ENCODE results near the gene SLC37A3.
"Not testable (repeated sequence)": the region's sequence is repeated elsewhere in the genome, so short reads cannot be mapped to it uniquely, and the experiment has no call there.

The SLC37A3 gene, protein sequence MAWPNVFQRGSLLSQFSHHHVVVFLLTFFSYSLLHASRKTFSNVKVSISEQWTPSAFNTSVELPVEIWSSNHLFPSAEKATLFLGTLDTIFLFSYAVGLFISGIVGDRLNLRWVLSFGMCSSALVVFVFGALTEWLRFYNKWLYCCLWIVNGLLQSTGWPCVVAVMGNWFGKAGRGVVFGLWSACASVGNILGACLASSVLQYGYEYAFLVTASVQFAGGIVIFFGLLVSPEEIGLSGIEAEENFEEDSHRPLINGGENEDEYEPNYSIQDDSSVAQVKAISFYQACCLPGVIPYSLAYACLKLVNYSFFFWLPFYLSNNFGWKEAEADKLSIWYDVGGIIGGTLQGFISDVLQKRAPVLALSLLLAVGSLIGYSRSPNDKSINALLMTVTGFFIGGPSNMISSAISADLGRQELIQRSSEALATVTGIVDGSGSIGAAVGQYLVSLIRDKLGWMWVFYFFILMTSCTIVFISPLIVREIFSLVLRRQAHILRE

DNA sequence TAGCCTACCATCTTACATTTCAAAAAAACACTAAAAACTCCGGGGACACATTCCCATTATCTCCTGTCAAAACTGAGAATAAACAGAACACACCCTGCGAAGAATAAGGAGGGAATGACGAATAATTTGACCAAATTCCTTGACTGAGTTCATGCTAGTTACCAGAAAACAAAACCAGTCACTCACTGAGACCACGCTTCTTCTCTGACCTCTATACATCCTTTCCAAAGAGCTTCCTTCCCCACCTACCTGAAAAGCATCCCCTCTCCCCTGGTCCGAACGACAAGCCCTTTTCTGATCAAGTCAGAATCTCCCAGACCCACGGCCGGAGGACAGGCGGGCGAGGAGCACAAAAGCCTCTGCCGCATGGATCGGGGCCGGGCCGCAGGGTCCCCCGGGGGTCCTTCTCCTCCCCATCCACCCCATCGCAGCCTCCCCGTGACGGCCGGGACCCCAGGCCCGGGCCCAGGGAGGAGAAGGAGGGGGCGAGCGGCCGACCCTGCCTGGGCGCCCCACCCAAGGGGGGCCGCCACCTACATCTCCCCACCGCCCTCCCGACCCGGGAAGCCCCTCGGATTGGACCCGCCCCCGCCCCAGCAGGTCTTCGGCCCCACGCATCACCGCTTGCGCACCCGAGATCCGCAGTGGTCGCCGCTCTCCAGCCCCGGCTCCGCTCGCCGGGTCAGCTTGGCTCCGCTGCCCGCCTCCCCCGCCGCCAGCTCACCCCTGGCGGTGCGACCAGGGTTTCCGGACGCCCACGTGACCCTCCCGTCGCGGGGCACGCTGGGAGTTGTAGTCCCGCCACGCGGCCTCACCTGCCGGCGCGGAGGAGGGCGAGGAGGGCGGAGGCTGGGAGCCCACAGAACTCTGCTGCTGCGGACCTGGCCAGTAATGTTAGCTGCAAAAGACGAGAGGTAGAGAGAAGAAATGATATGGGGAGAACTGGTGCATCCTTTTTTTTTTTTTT lies at the start of gene SLC37A3:
Gene SLC37A3, minus strand, starts transcription at position 747 of the 967 bp plus-strand sequence. CDS start 16,004 bp downstream, outside the sequence.
- DNase-seq: no peak

DNA sequence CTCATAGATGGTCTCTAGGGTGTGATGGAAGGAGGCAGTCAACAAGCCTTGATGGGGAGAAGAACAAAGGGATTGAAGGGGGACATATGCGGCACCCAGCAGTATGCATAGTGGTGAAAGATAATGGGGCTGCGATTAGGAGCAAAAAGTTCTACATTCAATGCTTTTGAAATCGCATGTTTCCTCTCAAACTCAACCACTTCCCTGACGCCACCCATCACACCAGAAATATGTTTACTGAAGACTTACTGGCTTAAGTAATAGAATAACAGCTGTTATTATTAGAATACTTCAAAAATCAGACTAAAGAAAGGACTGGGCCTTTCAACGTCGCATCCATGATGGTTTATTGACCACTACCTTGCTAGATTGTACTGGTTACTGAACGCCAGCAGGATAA lies 49.5 kb upstream of the SLC37A3 start:
- DNase-seq: no peak

DNA sequence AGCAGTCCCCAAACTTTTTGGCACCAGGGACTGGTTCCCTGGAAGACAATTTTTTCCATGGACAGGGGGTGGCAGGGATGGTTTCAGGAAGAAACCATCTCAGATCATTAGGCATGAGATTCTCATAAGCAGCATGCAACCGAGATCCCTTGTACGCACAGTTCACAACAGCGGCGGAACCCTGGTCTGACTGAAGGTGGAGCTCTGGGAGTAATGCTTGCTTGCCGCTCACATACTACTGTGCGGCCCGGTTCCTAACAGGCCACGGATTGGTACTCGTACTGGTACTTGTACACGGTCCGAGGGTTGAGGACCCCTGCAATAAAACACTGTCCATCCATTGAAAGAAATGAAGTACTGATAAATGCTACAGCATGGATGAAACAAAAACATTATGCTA lies 48.1 kb upstream of the SLC37A3 start:
- no peak for DNase-seq

DNA sequence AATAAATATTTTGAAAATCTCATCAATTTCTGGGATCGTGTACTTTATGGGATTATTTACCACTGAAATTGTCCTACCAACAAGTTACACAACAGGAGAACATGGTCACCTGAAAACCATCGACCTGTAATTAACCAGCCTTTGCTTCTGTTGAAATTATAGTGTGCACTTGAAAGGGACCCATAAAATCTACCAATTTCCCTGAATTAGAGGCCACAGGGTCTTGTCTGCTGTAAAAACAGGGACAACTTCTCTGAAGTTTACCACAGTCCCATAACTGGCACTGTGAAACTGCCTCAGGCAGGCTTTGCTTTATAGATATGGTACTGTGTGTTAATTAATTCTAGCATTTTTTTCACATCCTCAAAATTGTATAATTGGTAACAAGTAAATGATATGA lies 43.2 kb upstream of the SLC37A3 start:
- DNase-seq: no peak

DNA sequence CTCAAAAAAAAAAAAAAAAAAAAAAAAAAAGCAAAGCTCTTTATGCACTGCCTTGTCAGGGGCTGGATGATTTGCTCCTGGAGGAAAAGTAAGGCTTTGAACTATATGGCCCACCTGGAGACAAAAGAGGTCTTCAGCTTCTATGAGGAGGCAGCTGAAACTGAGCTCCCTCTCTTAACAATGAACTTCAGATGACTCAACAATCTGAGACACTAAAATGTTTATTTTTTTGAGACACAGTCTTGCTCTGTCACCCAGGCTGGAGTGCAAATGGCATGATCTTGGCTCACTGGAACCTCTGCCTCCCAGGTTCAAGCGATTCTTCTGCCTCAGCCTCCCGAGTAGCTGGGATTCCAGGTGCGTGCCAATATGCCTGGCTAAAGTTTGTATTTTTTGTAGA lies 42.3 kb upstream of the SLC37A3 start:
- no peak for DNase-seq

DNA sequence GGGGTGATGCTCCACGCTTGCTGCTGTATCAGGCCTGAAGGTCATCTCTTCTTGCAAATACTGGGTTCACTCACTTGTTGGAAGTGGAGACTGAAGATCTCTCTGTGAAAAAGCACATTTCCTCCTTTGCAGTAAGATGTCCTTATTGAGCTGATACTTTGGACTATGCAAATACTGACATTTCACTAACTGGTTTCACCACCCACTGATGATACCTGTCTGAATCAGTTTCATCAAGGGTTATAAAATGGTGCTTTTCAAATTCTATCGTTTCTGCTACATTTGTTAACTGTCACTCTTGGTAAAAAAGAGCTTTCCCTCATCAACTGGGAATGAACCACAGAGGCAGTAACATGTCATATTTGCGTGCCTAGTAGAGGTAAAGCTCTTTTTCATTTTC lies 41.0 kb upstream of the SLC37A3 start:
- no peak for DNase-seq

DNA sequence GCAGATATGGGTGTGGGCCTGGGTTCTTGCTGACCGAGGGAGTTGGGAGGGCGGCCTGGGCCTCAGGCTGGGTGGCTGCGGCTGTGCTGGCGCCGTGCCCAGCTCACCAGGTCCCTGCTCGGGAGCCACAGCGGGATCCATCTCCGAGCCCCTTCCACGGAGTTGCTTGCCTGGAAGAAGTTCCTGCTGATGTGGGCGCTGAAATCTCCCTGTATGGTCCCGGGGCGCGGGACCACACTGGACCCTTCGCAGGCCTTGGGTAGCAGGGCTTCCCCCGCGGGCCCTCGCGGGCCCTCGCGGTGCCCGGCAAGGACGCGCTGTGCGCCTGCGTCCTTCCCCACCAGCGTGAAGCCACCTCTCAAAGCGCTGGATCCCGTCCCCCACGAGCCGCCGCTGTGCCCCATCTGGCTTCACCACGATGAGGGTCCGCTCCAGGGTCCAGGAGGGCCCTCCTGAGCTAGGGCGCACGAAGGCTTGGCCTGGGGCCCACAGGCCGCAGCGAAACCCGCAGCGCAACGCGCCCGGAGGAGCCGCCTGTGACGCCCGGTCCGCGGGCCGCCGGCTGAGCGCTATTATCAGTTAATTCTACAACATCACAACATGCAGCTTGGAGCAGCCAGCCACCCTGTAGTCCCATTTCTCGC lies 37.0 kb upstream of the SLC37A3 start:
- no peak for DNase-seq

DNA sequence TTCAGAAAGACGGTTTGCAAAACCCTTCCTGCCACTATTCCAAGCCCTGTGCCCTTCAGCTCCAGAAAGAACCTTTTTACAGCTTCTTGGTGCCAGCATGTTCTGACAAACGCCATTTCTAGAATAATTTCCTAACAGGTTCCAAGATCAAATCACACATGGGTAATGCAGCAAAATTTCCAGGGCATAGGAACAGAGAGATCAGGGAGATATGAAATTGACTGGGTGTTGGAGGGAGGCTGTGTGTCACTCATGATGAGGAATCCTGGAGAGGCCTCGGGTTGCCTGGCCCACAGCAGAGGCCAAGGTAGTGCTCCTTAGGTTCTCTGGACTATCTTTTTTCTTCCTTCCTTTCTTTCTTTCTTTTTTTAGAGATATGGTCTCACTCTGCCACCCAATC lies 35.1 kb upstream of the SLC37A3 start:
- no peak for DNase-seq

DNA sequence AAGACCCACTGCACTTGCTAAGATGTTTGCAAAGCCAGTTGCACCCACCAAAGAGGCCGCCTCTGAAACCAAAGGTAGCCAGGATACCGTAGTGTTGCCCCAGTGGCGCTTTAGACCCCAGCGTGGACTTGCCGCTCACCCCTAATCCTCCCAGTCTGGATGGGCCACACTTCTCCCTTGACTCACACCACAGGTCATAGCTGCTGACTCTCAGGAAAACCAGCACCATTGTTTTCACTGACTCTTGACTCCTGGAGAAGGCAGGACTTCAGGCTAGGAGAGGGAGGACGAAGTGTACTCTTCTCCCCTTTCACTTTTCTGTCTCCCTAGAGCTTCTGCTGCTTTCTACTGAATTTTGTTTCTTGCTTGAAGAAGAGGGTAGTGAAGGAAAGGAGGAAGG lies 27.8 kb upstream of the SLC37A3 start:
- no peak for DNase-seq

DNA sequence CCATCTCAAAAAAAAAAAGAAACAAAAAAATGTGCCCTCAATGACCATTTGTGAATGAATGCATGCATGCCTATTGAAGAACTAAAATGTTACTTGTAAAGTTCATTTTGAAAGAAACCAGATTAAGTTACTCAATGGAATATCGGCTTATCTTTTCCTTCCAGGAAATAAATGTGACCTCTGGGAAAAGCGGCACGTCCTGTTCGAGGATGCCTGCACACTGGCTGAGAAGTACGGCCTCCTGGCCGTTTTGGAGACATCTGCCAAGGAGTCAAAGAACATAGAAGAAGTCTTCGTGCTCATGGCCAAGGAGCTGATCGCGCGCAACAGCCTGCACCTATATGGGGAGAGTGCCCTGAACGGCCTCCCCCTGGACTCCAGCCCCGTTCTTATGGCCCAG lies 27.4 kb upstream of the SLC37A3 start:
- no peak for DNase-seq

DNA sequence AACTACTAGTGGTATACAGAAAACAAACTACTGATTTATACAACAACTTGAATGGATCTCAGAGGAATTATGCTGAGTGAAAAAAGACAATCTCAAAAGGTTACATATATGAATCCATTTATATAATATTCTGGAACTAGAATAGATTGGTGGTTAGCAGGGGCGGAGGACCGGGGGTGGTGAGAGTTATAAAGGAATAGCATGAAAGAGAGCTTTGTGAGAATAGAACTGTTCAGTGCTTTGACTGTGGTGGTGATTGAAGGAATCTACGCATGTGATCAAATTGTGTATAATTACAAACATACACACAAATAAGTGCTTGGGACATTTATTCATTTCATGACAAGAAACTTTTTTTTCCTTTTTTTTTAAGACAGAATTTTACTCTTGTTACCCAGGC lies 25.2 kb upstream of the SLC37A3 start:
- DNase-seq: no peak

DNA sequence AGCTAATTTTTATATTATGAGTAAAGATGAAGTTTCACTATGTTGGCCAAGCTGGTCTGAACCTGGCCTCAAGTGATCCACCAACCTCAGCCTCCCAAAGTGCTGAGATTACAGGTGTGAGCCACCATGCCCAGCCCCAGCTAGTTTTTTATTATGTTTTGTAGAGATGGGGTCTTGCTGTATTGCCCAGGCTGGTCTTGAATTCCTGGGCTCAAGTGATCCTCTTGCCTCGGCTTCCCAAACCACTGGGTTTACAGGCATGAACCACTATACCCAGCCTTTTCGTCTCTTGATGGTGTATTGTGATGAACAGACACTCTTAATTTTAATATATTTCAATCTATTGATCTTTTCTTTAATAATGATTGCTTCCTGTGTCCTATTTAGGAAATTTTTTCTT lies 23.2 kb upstream of the SLC37A3 start:
- no peak for DNase-seq

DNA sequence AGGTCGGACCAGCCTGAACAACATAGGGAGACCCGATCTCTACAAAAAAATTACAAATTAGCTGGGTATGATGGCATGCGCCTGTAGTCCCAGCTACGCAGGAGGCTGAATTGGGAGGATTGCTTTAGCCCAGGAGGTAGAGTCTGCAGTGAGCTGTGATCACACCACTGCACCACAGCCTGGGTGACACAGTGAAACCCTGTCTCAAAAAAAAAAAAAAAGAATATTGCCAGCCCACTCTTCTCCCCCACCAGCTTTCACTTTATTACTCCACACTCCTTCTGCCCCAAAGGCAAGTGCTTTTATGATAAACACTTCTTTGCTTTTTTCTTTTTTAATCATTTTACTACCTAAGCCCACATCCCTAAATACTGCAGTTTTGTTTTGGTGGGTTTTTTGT lies 20.3 kb upstream of the SLC37A3 start:
- DNase-seq: no peak

DNA sequence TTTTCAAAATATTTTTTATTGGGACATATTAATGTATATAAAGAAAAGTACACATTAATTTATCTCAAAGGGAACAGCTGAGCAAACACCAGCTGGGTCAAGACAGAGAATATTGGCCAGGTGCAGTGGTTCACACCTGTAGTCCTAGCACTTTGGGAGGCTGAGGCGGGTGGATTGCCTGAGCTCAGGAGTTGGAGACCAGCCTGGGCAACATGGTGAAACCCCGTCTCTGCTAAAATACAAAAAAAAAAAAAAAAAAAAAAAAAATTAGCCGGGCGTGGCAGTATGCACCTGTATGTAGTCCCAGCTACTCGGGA lies 19.8 kb upstream of the SLC37A3 start:
- DNase-seq: not testable (repeated sequence)

DNA sequence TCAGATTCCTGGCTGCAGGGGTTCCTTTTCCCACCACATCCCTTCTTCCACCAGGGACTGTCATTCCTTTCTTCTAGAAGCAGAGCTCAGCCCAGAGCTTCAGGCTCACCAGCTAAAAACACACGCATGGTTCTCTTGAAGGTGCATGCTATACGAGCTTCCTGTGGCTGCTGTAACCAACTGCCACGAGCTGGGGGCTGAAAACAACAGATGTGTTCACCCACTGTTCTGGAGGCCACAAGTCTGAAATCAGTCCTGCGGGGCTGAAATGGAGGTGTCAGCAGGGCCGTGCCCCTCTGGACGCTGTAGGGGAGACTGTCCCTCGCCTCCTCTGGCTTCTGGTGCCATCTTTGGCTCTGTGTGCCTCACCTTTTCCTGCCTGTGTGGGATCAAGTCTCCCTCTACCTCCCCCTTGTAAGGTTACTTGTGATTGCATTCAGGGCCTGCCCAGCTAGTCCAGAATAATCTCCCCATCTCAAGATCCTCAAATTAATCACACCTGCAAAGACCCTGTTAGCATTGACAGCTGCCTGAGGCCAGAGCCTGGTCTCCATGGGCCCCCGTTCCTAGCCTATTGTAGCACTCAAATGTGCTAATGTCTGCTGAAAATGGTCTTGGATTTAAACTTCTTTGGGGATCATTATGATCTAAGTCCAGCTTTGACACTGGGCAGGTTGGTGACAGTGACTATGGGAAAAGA lies 19.3 kb upstream of the SLC37A3 start:
- no peak for DNase-seq

DNA sequence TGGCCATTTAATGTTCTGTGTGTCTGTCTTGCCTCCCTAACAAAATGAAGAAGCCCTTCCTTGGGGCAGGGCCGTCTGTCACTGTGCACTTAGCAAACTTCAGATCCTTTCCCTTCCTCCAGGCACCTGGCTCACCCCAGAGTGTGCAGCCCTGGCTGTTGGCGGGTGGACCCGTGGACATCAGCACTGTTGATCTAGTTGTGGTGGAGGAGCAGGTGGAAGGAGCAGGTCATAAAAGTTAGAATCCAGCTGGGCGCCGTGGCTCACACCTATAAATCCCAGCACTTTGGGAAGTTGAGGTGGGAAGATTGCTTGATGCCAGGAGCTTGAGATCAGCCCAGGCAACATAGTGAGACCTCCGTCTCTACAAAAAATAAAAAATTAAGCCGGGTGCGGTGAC lies 18.2 kb upstream of the SLC37A3 start:
- DNase-seq: no peak

DNA sequence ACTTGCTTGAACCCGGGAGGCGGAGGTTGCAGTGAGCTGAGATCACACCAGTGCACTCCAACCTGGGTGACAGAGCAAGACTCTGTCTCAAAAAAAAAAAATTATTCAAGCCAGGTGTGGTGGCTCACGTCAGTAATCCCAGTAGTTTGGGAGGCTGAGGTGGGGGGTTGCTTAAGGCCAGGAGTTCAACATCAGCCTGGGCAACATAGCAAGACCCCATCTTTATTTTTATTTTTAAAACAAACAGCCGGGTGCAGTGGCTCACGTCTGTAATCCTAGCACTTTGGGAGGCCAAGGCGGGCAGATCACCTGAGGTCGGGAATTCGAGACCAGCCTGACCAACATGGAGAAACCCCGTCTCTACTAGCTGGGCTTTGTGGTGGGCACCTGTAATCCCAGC lies 17.5 kb upstream of the SLC37A3 start:
- not testable (repeated sequence) for DNase-seq

DNA sequence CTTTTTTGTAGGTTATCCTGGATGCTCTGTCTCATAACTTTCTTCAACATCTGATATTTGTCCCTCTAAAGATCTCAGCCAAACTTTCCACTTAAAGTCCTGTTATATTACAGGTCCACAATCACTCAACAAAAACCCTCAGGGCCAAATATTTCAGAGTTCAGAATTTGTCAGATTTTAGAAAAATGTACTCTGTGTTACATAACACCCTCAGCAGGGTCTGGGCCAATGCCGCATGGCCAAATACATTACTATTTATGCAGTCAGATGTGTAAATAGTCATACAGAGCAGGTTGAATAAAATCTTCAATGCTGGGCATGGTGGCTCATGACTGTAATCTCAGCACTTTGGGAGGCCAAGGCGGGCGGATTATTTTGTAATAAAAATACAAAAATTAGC lies 17.0 kb upstream of the SLC37A3 start:
- DNase-seq: no peak

DNA sequence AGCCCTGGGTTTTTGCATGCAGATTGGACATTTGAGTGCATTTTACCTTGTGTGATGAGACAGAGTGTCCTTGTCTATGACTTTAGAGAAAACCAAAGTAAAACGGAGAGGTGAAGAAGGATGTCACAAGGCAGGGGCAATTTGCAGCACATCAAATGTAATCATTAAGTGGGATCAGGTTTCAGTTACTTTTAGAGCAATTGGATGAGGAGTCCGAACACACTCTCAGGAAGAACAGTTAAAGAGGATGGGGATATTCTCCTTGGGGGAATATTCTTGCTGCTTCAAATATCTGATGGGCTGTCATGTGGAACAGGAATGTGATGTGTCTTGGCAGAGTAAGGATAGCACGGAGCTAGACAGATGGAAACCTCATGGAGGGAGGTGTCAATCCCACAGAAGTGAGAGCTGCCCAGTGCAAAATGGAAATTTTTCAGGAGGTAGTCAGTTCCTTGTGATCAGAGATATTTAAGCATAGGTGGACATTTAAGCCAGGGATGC lies 6.3 kb upstream of the SLC37A3 start:
- DNase-seq: no peak

DNA sequence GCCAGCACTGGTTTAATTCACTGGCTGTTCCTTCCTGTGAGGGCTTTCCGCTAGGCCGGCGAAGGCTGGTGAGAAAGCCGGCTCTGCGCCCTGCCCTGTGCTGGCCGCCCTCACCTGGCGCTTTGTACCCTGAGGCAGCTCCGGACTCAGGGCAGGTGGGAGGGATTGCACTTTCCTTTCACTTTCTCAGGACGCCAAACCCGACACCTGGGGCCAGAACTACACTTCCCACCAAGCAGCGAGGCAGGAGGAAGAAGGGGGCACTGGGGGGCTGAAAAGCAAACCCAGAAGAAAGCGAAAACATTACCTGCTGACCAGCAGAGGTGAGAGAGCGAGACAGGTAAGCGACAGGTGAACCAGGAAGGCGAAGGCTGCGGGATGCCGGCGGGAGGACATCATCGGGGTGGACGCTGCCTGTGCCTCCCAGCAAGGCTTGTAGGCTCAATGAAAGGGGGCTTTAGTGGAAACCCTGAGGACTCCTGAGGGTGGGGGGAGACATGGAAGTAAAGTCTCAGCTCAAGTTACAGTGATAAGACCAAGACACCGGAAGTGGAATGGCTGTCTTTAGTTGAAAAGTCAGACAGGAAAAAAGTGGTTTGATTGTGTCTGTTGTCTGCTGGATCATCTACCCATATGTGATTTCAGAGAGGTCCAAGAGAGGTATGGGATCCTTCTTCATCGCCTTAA lies 5.7 kb upstream of the SLC37A3 start, which contains the start of gene RAB19:
Gene RAB19, plus strand, starts transcription at position 181 of the 687 bp plus-strand sequence. CDS start 3,589 bp downstream, outside the sequence.
- no peak for DNase-seq

DNA sequence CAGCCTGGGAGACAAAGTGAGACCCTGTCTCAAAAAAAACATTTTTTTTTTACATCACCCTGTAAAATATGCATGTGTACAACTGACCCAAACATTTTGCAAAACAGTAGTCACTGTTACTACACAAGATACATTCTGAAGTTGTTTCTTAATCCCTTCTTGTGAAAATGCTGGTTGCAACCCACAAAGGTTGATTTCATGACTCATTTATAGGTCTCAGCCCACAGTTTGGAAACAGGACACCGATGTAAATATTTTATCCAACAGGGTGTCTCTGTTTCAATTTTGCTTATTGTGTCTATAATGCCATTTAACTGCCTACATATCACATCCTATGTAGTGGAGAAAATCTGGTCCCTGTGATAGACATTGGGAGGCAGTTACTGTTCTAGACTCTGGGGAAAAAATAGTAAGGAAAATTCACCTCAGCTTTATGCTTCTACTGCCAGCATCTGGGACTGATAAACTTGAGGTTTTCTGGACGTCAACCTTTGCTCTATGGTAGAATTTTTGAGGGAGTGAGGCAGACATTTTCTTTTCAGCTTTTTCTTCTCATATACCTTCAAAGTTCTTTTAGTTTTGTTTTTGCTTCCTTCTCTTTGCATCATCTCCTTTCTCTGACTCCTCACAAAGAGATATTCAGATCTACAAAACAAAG lies 4.0 kb upstream of the SLC37A3 start:
- DNase-seq: no peak
